SK-N-SH treated with all-trans-retinoic acid at 6 μM for 48 hours (cell line): ENCODE measurements around the gene NSUN2.

Source experiments
- ATAC-seq: fragments of 200-7000 bp; cut with Tn5 transposase; 3 replicates; pipeline ENCODE4 v1.9.1; 2020; ENCODE audit warnings: mild to moderate bottlenecking, moderate library complexity
- ARNTL ChIP-seq: fragments of 450-650 bp; formaldehyde crosslinking; IDR thresholded peaks from 2 replicates; pipeline ENCODE4 v1.5.0; 2020; ENCODE audit warnings: low read depth, mild to moderate bottlenecking, moderate library complexity, borderline replicate concordance
- BACH2 ChIP-seq: fragments of 250-450 bp; sonication (Bioruptor Pico); IDR thresholded peaks from 2 replicates; pipeline ENCODE4 v1.9.0; 2021; ENCODE audit warnings: mild to moderate bottlenecking, borderline replicate concordance
- CREB5 ChIP-seq: fragments of 250-450 bp; sonication (Bioruptor Pico); IDR thresholded peaks from 2 replicates; pipeline ENCODE4 v1.5.1; 2020; ENCODE audit warnings: low read depth, mild to moderate bottlenecking, moderate library complexity
- CSDC2 ChIP-seq: fragments of 250-450 bp; sonication (Bioruptor Pico); IDR thresholded peaks from 2 replicates; pipeline ENCODE4 v1.5.0; 2020; ENCODE audit warnings: mild to moderate bottlenecking, moderate library complexity
- CSRNP3 ChIP-seq: fragments of 250-450 bp; sonication (Bioruptor Pico); IDR thresholded peaks from 2 replicates; pipeline ENCODE4 v1.5.1; 2021; ENCODE audit warnings: mild to moderate bottlenecking, moderate library complexity
- ESRRG ChIP-seq: fragments of 250-450 bp; sonication (Bioruptor Pico); IDR thresholded peaks from 2 replicates; pipeline ENCODE4 v1.6.1; 2021; ENCODE audit warnings: mild to moderate bottlenecking
- GLIS3 ChIP-seq: fragments of 250-450 bp; sonication (Bioruptor Pico); IDR thresholded peaks from 2 replicates; pipeline ENCODE4 v1.5.0; 2020; ENCODE audit warnings: mild to moderate bottlenecking, moderate library complexity
- ISL1 ChIP-seq: fragments of 250-450 bp; sonication (Bioruptor Pico); IDR thresholded peaks from 2 replicates; pipeline ENCODE4 v2.1.2; 2022; ENCODE audit warnings: mild to moderate bottlenecking, moderate library complexity
- OSR1 ChIP-seq: fragments of 250-450 bp; sonication (Bioruptor Pico); IDR thresholded peaks from 2 replicates; pipeline ENCODE4 v1.8.0; 2022; ENCODE audit warnings: moderate library complexity, mild to moderate bottlenecking, inconsistent platforms
- PATZ1 ChIP-seq: fragments of 250-450 bp; sonication (Bioruptor Pico); IDR thresholded peaks from 2 replicates; pipeline ENCODE4 v1.8.0; 2020; ENCODE audit warnings: mild to moderate bottlenecking, moderate library complexity, borderline replicate concordance
- POU6F1 ChIP-seq: fragments of 250-450 bp; sonication (Bioruptor Pico); IDR thresholded peaks from 2 replicates; pipeline ENCODE4 v1.8.0; 2021; ENCODE audit warnings: low read depth, mild to moderate bottlenecking, moderate library complexity, borderline replicate concordance
- PPARA ChIP-seq: fragments of 250-450 bp; sonication (Bioruptor Pico); IDR thresholded peaks from 2 replicates; pipeline ENCODE4 v1.5.0; 2020; ENCODE audit warnings: mild to moderate bottlenecking, borderline replicate concordance
- SNAI2 ChIP-seq: fragments of 250-450 bp; sonication (Bioruptor Pico); IDR thresholded peaks from 2 replicates; pipeline ENCODE4 v1.5.0; 2020; ENCODE audit warnings: mild to moderate bottlenecking, moderate library complexity
- TCF4 ChIP-seq: fragments of 250-450 bp; sonication (Bioruptor Pico); IDR thresholded peaks from 2 replicates; pipeline ENCODE4 v1.8.0; 2021; ENCODE audit warnings: mild to moderate bottlenecking, moderate library complexity, borderline replicate concordance
- TOX ChIP-seq: fragments of 250-450 bp; sonication (Bioruptor Pico); IDR thresholded peaks from 2 replicates; pipeline ENCODE4 v1.8.0; 2021; ENCODE audit warnings: mild to moderate bottlenecking, moderate library complexity, borderline replicate concordance
- TSHZ2 ChIP-seq: fragments of 250-450 bp; sonication (Bioruptor Pico); IDR thresholded peaks from 2 replicates; pipeline ENCODE4 v1.5.0; 2020; ENCODE audit warnings: mild to moderate bottlenecking, moderate library complexity
- ZFP3 ChIP-seq: fragments of 250-450 bp; sonication (Bioruptor Pico); IDR thresholded peaks from 2 replicates; pipeline ENCODE4 v1.5.0; 2020; ENCODE audit warnings: mild to moderate bottlenecking, moderate library complexity
- ZFP30 ChIP-seq: fragments of 450-650 bp; formaldehyde crosslinking; IDR thresholded peaks from 2 replicates; pipeline ENCODE4 v1.5.0; 2022; ENCODE audit warnings: mild to moderate bottlenecking, moderate library complexity
- ZNF565 ChIP-seq: fragments of 450-650 bp; formaldehyde crosslinking; conservative IDR thresholded peaks from 2 replicates; pipeline ENCODE4 v1.5.0; 2020; ENCODE audit warnings: low read depth, mild to moderate bottlenecking, moderate library complexity
- ZNF70 ChIP-seq: fragments of 450-650 bp; formaldehyde crosslinking; IDR thresholded peaks from 2 replicates; pipeline ENCODE4 v1.5.0; 2020; ENCODE audit warnings: mild to moderate bottlenecking, moderate library complexity
- ZNF8 ChIP-seq: fragments of 450-650 bp; formaldehyde crosslinking; IDR thresholded peaks from 2 replicates; pipeline ENCODE4 v1.5.0; 2020; ENCODE audit warnings: mild to moderate bottlenecking, moderate library complexity

NSUN2 gene

GRCh38 chr5:6638236-6638635 is 5.4 kb upstream of the NSUN2 start:
- ATAC-seq, result no peak
- TF ChIP-seq TCF4 (CRISPR knock-in tag) (no peak), CSDC2 (CRISPR knock-in tag) (no peak), ESRRG (no peak)

- no peak for TF ChIP-seq ZNF70
- no peak for TF ChIP-seq CSDC2 (CRISPR knock-in tag)
- no peak for TF ChIP-seq TCF4 (CRISPR knock-in tag)
- no peak for TF ChIP-seq ZFP3 (CRISPR knock-in tag)
- TF ChIP-seq ZFP30 (CRISPR knock-in tag), result no peak
- no peak for TF ChIP-seq ZNF8 (CRISPR knock-in tag)
- TF ChIP-seq POU6F1 (CRISPR knock-in tag), result no peak
- no peak for TF ChIP-seq ISL1 (CRISPR knock-in tag)
- TF ChIP-seq ZNF565 (CRISPR knock-in tag), result no peak
- no peak for TF ChIP-seq TOX (CRISPR knock-in tag)
- no peak for TF ChIP-seq CREB5 (CRISPR knock-in tag)
- no peak for TF ChIP-seq CSRNP3 (CRISPR knock-in tag)
- no peak for TF ChIP-seq OSR1 (CRISPR knock-in tag)
- TF ChIP-seq PPARA (CRISPR knock-in tag), result no peak
- no peak for TF ChIP-seq PATZ1 (CRISPR knock-in tag)
- no peak for TF ChIP-seq GLIS3
- TF ChIP-seq SNAI2 (CRISPR knock-in tag), result no peak
- no peak for ATAC-seq
These were observed 4.7 kb upstream of the NSUN2 start for GRCh38 chr5:6637590-6637989.

GRCh38 chr5:6637022-6637421 is 4.2 kb upstream of the NSUN2 start:
- TF ChIP-seq ARNTL (CRISPR knock-in tag) (no peak), PATZ1 (CRISPR knock-in tag) (no peak), BACH2 (CRISPR knock-in tag) (no peak), ZNF565 (CRISPR knock-in tag) (no peak)
- no peak for ATAC-seq

GRCh38 chr5:6636293-6636692 is 3.4 kb upstream of the NSUN2 start:
- TF ChIP-seq ISL1 (CRISPR knock-in tag) (no peak), ZFP30 (CRISPR knock-in tag) (no peak), ZNF8 (CRISPR knock-in tag) (no peak), CSRNP3 (CRISPR knock-in tag) (no peak), CREB5 (CRISPR knock-in tag) (no peak), OSR1 (CRISPR knock-in tag) (no peak), ESRRG (no peak), TCF4 (CRISPR knock-in tag) (no peak), TSHZ2 (CRISPR knock-in tag) (no peak)
- TF ChIP-seq, all 23 proteins: peak for 0
- ATAC-seq, result no peak
